Colon (tissue), 2 donors: ENCODE data around the gene ALS2CL.

Experiments
- FAIRE-seq: peaks from 2 replicates; lab custom pipeline; 2012; peaks lifted over from hg19 to GRCh38; lab: Jason Lieb, UNC
- donor health status: control.
- donor health status: control.

ALS2CL gene

GRCh38 chr3:46716461-46717441 is 23.3 kb upstream of the ALS2CL start:
- FAIRE-seq: no peak

GRCh38 chr3:46715507-46716175 is 22.2 kb upstream of the ALS2CL start:
- FAIRE-seq: no peak

GRCh38 chr3:46714728-46715506 is 21.4 kb upstream of the ALS2CL start:
- no peak for FAIRE-seq

GRCh38 chr3:46713898-46714552 is 20.5 kb upstream of the ALS2CL start:
- FAIRE-seq: no peak

GRCh38 chr3:46713050-46713897 is 19.8 kb upstream of the ALS2CL start:
- no peak for FAIRE-seq

GRCh38 chr3:46712191-46713049 is 18.9 kb upstream of the ALS2CL start:
- FAIRE-seq: no peak

GRCh38 chr3:46711760-46712159 is 18.3 kb upstream of the ALS2CL start:
- FAIRE-seq: no peak

GRCh38 chr3:46711305-46711704 is 17.8 kb upstream of the ALS2CL start:
- no peak for FAIRE-seq

- FAIRE-seq: no peak
Observed at GRCh38 chr3:46710671-46711295, 17.3 kb upstream of the ALS2CL start.

- FAIRE-seq: no peak
Observed at GRCh38 chr3:46710229-46710628, 16.8 kb upstream of the ALS2CL start.

- FAIRE-seq: no peak
Observed at GRCh38 chr3:46709721-46710120, 16.2 kb upstream of the ALS2CL start.

- no peak for FAIRE-seq
Observed at GRCh38 chr3:46709157-46709654, 15.7 kb upstream of the ALS2CL start.

GRCh38 chr3:46708401-46709156 is 15.1 kb upstream of the ALS2CL start:
- FAIRE-seq: no peak

- no peak for FAIRE-seq
Observed at GRCh38 chr3:46707601-46708011, 14.1 kb upstream of the ALS2CL start.

- no peak for FAIRE-seq
Observed at GRCh38 chr3:46706771-46707582, 13.5 kb upstream of the ALS2CL start.

- FAIRE-seq: no peak
Observed at GRCh38 chr3:46705751-46706552, 12.5 kb upstream of the ALS2CL start.

GRCh38 chr3:46705022-46705530 is 11.6 kb upstream of the ALS2CL start:
- FAIRE-seq: no peak
